Measurements from ENCODE around the gene HMGN3. TPM values are rescaled to one million over a fixed set of nuclear protein-coding genes. Genes with fewer than 3 reads are reported as not detected.

The HMGN3 gene
- total RNA-seq, 1 experiment from 2014 or later, result 183 TPM

GRCh38 chr6:79201983-79202382 is 32.5 kb downstream of the HMGN3 start:
- Histone ChIP-seq H3K23ac (ENCODE audit: insufficient read length, low read depth, low read length) (no peak overlapping the region), H4K91ac (ENCODE audit: insufficient read length, low read depth, low read length) (no peak overlapping the region), H2AFZ (ENCODE audit: low read length) (no peak overlapping the region), H3K14ac (ENCODE audit: insufficient read depth, low read length) (no peak overlapping the region), H3K56ac (ENCODE audit: insufficient read length, low read depth, low read length) (no peak overlapping the region), H3K4ac (ENCODE audit: low read depth, low read length) (no peak overlapping the region), H3K27ac (ENCODE audit: insufficient read length, low read depth, low read length) (no peak overlapping the region), H3K9ac (ENCODE audit: extremely low read depth, insufficient read length, low read length) (no peak overlapping the region), H3T11ph (ENCODE audit: low read length) (no peak overlapping the region), H4K8ac (replicated peaks; ENCODE audit: insufficient read length, low read depth, low read length) (no peak overlapping the region), H2BK5ac (ENCODE audit: insufficient read length, low read length) (no peak overlapping the region), H2BK15ac (ENCODE audit: low read depth, low read length) (no peak overlapping the region), H3K27me3 (ENCODE audit: insufficient read depth, low read length) (no peaks in the 10 kb centered on the region), H3K4me2 (ENCODE audit: insufficient read depth, insufficient read length, low read length) (no peak overlapping the region), H2BK12ac (ENCODE audit: insufficient read length, low read depth, low read length) (no peak overlapping the region), H3K9me3 (ENCODE audit: control insufficient read depth, low read depth, low read length) (no peaks in the 10 kb centered on the region), H3K4me1 (ENCODE audit: insufficient read depth, low read length) (no peaks in the 10 kb centered on the region), H3K79me2 (ENCODE audit: insufficient read depth, low read length) (0 out of 2 replicates have a peak, but pooled peaks cover 2% of the 10 kb centered on the region), H3K18ac (ENCODE audit: insufficient read length, low read depth, low read length) (no peak overlapping the region), H3K23me2 (ENCODE audit: insufficient read length, low read depth, low read length, poor library complexity, severe bottlenecking) (no peaks in the 10 kb centered on the region), H4K20me1 (ENCODE audit: control insufficient read depth, insufficient read depth, insufficient read length) (no peaks in the 10 kb centered on the region), H4K5ac (ENCODE audit: insufficient read length, low read depth, low read length) (no peak overlapping the region), H2BK20ac (ENCODE audit: low read depth, low read length, poor library complexity, severe bottlenecking) (no peak overlapping the region), H2BK120ac (ENCODE audit: low read depth, low read length, poor library complexity, severe bottlenecking) (no peak overlapping the region), H2AK5ac (ENCODE audit: insufficient read length, low read length) (no peak overlapping the region), H3K79me1 (ENCODE audit: insufficient read depth, low read depth, low read length, poor library complexity, severe bottlenecking) (no peaks in the 10 kb centered on the region)
- no peak for DNase-seq
- Mint-ChIP-seq H3K4me1 (peaks cover 11 to 21% of the 10 kb centered on the region in 2 experiments), H3K27me3 (ENCODE audit: low read depth) (no peaks in the 10 kb centered on the region), H3K9me3 (no peaks in the 10 kb centered on the region), H3K36me3 (ENCODE audit: insufficient read depth in 1 of 3, low read depth in 3 of 3) (peaks cover 25 to 52% (median 42%) of the 10 kb centered on the region in 3 experiments), H3K4me3 (no peak overlapping the region), H3K27ac (peak overlapping the region in 2 of 3 experiments; percentile 17 to 21; a peak in 1 of 7 replicates)
- TF ChIP-seq, protein P1, sequence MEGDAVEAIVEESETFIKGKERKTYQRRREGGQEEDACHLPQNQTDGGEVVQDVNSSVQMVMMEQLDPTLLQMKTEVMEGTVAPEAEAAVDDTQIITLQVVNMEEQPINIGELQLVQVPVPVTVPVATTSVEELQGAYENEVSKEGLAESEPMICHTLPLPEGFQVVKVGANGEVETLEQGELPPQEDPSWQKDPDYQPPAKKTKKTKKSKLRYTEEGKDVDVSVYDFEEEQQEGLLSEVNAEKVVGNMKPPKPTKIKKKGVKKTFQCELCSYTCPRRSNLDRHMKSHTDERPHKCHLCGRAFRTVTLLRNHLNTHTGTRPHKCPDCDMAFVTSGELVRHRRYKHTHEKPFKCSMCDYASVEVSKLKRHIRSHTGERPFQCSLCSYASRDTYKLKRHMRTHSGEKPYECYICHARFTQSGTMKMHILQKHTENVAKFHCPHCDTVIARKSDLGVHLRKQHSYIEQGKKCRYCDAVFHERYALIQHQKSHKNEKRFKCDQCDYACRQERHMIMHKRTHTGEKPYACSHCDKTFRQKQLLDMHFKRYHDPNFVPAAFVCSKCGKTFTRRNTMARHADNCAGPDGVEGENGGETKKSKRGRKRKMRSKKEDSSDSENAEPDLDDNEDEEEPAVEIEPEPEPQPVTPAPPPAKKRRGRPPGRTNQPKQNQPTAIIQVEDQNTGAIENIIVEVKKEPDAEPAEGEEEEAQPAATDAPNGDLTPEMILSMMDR (conservative IDR thresholded peaks at IDR 0.05), result no peak
- no CpG with 5 or more reads among the region's 3 CpGs for WGBS (ENCODE audit: extremely low coverage, insufficient read length, low lambda C conversion rate)

Measured in H9 (cell line).